Right lobe of liver (tissue), 6 donors: ENCODE data around the gene MFNG. TPM values are rescaled to one million over a fixed set of nuclear protein-coding genes. Genes with fewer than 3 reads are reported as not detected.
A peak's percentile ranks its signal among the peaks of the same experiment; 100 is the strongest.

Experiments used
- ATAC-seq, 4 donors: fragments of 200-7000 bp; cut with Tn5 transposase; one replicate each; pipeline ENCODE4 v1.9.1; 2020; ENCODE audit warnings: mild to moderate bottlenecking in 4 of 4, moderate library complexity in 4 of 4
- DNase-seq, 3 donors: peaks; one replicate each; pipeline ENCODE4 v3.0.0-alpha.2; 2020
- H3K27ac ChIP-seq, 3 donors: fragments of 200-600 bp; one replicate each; pipeline ENCODE4 v1.8.0; 2022
- H3K27me3 ChIP-seq, 2 donors: fragments of 200-600 bp; one replicate each; pipeline ENCODE4 v1.8.0; 2022
- H3K36me3 ChIP-seq, 4 donors: fragments of 200-600 bp; sonication (generic) in 1 of 4; one replicate each; pipeline versions ENCODE4 v1.5.1 to v1.8.0; 2017 to 2022; ENCODE audit warnings: control low read depth in 1 of 4
- H3K4me1 ChIP-seq, 4 donors: fragments of 200-600 bp; sonication (generic) in 1 of 4; one replicate each; pipeline versions ENCODE4 v1.5.1 to v1.8.0; 2017 to 2022; ENCODE audit warnings: control low read depth in 1 of 4
- H3K4me3 ChIP-seq, 3 donors: fragments of 200-600 bp; one replicate each; pipeline ENCODE4 v1.8.0; 2022
- H3K9me3 ChIP-seq, 4 donors: fragments of 200-600 bp; sonication (generic) in 1 of 4; one replicate each; pipeline versions ENCODE4 v1.5.1 to v1.8.0; 2017 to 2022; ENCODE audit warnings: control low read depth in 1 of 4
- POLR2A ChIP-seq: fragments of 450-650 bp; IDR thresholded peaks from one replicate; pipeline ENCODE4 v1.6.1; 2017; ENCODE audit warnings: antibody characterized with exemption, mild to moderate bottlenecking
- WGBS: methylation state at CpG from one replicate; pipeline ENCODE4 v1.1.6; 2018; ENCODE audit warnings: low coverage, low lambda C conversion rate; ENCODE audit not compliant: insufficient coverage; ENCODE audit errors: missing lambda C conversion rate; 5-methylcytosine and 5-hydroxymethylcytosine counted together
- intact Hi-C, 2 donors: fragments of 100-400 bp; cut with DNase I; formaldehyde crosslinking; loops; one replicate each; pipeline versions ENCODE4 v1.11.2 to v1.14.1; 2022
- total RNA-seq, 6 experiments: library from RNA; depleted of rRNA in 2 of 6; stranded (reverse); fragments of >200 nt in 2 of 6; fragmentation: NEBNext Ultra II Directional in 3 of 6; extraction: Animal tissue kit (Norgen Biotek cat#: 25700) in 3 of 6; gene quantifications; one replicate each; pipeline versions ENCODE4 v1.1.0 to v1.2.4, GENCODE V29; 2016 to 2023
- TF ChIP-seq, protein P1 (sequence below), 4 donors: fragments of 200-600 bp in 3 of 4; fragments of 450-650 bp in 1 of 4; IDR thresholded peaks; one replicate each; pipeline versions ENCODE4 v1.5.1 to v1.8.0; 2016 to 2022; ENCODE audit warnings: antibody characterized with exemption in 4 of 4, mild to moderate bottlenecking in 2 of 4
- donor health status: DM: no; HTN: yes; CAD: no.
- donor health status: DM: no; HTN: no; CAD: no.
- donor health status: DM: no; HTN: no; CAD: no.
- donor health status: DM: no; HTN: yes; CAD: no.
- donor health status: DM: no; HTN: yes; CAD: no.

Gene MFNG
- total RNA-seq, 6 experiments from 2014 or later, result 5.6 to 14.4 (median 10.2) TPM

DNA sequence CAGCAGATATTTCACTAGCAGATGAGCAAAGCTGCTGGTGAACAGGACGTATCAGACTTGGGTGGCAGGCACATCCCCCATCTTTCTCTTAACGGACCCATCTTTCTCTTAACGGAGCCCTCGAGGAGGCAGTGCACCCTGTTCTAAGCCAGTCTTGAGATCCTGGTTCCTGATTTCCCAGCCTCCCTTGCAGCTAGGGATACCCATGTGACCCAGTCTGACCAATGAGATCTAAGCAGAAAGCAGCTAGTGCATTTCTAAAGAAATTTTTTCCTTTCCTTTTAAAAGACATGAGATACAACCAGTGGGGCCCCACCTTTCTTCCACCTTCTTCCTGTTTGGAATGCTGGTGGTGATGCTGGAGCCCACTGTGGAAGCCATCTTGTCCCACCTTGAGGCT lies 45.3 kb downstream of the MFNG start:
- Histone ChIP-seq H3K27ac (no peak overlapping the region), H3K36me3 (no peaks in the 10 kb centered on the region), H3K27me3 (no peaks in the 10 kb centered on the region), H3K4me3 (no peak overlapping the region), H3K9me3 (no peaks in the 10 kb centered on the region), H3K4me1 (no peaks in the 10 kb centered on the region)
- ATAC-seq, result no peak
- DNase-seq, result no peak
- no peak for TF ChIP-seq POLR2A
- TF ChIP-seq, protein P1, sequence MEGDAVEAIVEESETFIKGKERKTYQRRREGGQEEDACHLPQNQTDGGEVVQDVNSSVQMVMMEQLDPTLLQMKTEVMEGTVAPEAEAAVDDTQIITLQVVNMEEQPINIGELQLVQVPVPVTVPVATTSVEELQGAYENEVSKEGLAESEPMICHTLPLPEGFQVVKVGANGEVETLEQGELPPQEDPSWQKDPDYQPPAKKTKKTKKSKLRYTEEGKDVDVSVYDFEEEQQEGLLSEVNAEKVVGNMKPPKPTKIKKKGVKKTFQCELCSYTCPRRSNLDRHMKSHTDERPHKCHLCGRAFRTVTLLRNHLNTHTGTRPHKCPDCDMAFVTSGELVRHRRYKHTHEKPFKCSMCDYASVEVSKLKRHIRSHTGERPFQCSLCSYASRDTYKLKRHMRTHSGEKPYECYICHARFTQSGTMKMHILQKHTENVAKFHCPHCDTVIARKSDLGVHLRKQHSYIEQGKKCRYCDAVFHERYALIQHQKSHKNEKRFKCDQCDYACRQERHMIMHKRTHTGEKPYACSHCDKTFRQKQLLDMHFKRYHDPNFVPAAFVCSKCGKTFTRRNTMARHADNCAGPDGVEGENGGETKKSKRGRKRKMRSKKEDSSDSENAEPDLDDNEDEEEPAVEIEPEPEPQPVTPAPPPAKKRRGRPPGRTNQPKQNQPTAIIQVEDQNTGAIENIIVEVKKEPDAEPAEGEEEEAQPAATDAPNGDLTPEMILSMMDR (IDR thresholded peaks at IDR 0.05), result no peak
- intact Hi-C loops, result no loop called here
- 90% methylated on average over 2 of the region's 4 CpGs for WGBS

DNA sequence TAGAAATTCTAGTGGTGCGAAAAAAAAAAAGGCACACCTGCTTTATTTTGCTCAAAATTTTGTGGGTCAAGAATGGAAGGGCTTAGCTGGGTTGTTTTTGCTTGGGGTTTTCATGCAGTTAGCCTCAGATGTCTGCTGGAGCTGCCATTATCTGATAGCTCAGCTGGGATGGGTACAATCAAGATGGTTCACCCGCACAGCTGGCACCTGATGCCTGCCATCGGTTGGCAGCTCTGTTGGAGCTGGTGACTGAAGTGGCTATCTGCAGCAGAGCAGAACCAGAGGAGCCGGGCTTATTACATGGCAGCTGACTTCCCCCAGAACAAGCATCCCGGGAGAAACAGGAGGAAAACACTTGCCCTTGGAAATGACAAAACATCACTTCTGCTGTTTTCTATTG lies 46.8 kb downstream of the MFNG start:
- Histone ChIP-seq H3K4me1 (no peaks in the 10 kb centered on the region), H3K27ac (no peak overlapping the region), H3K36me3 (no peaks in the 10 kb centered on the region), H3K9me3 (no peaks in the 10 kb centered on the region), H3K27me3 (no peaks in the 10 kb centered on the region), H3K4me3 (no peak overlapping the region)
- DNase-seq (no peak), ATAC-seq (no peak)
- intact Hi-C loops, result no loop called here
- 70% methylated on average over 3 of the region's 5 CpGs for WGBS
- no peak for TF ChIP-seq POLR2A
- TF ChIP-seq, protein P1 (IDR thresholded peaks at IDR 0.05), result no peak

DNA sequence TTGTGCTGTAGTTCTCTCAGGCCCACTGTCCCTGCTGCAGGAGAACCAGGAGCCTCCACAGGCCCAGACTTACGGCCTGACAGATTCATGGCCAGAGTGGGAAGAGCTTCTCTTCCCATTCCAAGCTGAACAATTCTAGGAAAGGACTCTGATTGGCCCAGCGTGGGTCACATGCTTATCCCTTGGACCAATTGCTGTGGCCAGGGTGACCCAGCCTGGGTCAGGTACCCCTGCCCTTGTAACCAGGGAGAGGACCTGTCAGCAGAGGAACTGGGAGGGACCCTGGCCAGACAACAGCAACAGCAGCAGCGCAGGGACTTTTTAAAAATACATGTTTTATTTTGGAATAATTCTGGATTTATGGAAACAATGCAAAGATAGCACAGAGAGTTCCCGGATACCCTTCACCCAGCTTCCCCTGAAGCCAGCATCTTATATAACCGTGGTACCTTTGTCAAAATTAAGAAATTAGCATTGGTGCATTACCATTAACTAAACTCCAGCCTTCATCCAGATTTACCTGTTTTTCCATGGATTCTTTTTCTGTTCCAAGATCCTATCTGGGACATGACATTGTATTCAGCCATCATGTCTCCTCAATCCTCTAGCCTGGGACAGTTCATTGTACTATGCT lies 50.1 kb downstream of the MFNG start:
- no peaks in the 10 kb centered on the region for H3K27me3 ChIP-seq
- DNase-seq (no peak), ATAC-seq (no peak)
- H3K27ac ChIP-seq, result no peak overlapping the region
- TF ChIP-seq, protein P1 (IDR thresholded peaks at IDR 0.05), result no peak
- no peak for TF ChIP-seq POLR2A
- intact Hi-C loops, result no loop called here
- no peaks in the 10 kb centered on the region for H3K36me3 ChIP-seq
- no peaks in the 10 kb centered on the region for H3K9me3 ChIP-seq
- 86% methylated on average over 2 of the region's 5 CpGs for WGBS
- H3K4me3 ChIP-seq, result no peak overlapping the region
- no peaks in the 10 kb centered on the region for H3K4me1 ChIP-seq

DNA sequence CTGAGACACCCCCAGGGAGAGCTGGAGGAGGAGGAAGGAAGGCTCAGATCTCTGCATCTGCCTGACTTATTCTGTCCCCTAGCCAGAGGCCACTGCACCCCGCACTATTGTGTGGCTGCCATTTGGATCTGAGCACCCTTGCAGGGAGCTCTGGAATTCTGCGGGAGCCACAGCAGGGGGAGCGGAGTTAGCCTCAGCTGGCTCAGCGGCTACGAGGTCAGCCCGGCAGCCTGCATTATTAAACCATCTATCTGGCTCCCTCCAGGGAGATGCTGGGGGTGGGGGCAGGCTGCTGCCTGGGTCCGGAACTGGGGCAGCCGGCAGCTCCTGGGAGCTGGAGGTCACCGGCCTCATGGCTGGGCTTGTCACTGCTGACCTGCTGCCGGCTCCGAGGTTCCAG lies 52.4 kb downstream of the MFNG start:
- intact Hi-C loops, result no loop called here
- Histone ChIP-seq H3K4me3 (no peak overlapping the region), H3K9me3 (no peaks in the 10 kb centered on the region), H3K36me3 (no peaks in the 10 kb centered on the region), H3K27me3 (no peaks in the 10 kb centered on the region), H3K4me1 (no peaks in the 10 kb centered on the region), H3K27ac (no peak overlapping the region)
- TF ChIP-seq, protein P1 (IDR thresholded peaks at IDR 0.05), result no peak
- TF ChIP-seq POLR2A, result no peak
- DNase-seq (no peak), ATAC-seq (peak in 2 of 4 donors; percentile 16 to 33)
- 50% methylated on average over 3 of the region's 11 CpGs for WGBS

DNA sequence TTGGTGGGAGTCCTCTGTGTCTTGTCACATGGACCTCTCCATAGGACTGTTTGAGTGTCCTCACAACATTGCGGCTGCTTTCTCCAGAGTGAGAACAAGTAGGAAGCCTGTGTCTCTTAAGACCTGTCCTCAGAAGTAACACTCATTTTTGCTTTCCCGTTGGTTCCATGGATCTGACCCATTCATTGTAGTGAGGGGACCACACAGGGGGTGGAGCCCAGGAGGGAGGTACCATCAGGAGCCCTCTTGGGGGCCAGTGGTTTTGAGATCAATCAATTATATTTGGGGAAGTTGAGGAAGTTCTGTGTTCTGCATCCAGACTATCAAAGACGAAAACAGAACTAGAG lies 53.5 kb downstream of the MFNG start:
- H3K36me3 ChIP-seq, result no peaks in the 10 kb centered on the region
- WGBS, result 90% methylated on average over 2 of the region's 3 CpGs
- H3K27me3 ChIP-seq, result no peaks in the 10 kb centered on the region
- ATAC-seq (no peak), DNase-seq (no peak)
- no peaks in the 10 kb centered on the region for H3K4me1 ChIP-seq
- no peak overlapping the region for H3K4me3 ChIP-seq
- intact Hi-C loops, result no loop called here
- no peak overlapping the region for H3K27ac ChIP-seq
- no peak for TF ChIP-seq POLR2A
- TF ChIP-seq, protein P1 (IDR thresholded peaks at IDR 0.05), result no peak
- H3K9me3 ChIP-seq, result no peaks in the 10 kb centered on the region
